DOHH2 (cell line): ENCODE results near the gene CAPZB.

Experiments used
- H3F3A ChIP-seq: fragments of 200-600 bp; sonication (generic), shearing (Covaris generic); 2 replicates; pipeline ENCODE4 v1.6.0; 2016; ENCODE audit warnings: antibody characterized with exemption, mild to moderate bottlenecking; ENCODE audit not compliant: control insufficient read depth, insufficient read depth
- H3K27ac ChIP-seq: fragments of 200-600 bp; sonication (generic); 2 replicates; pipeline ENCODE4 v1.5.1; 2014; ENCODE audit warnings: low read depth, mild to moderate bottlenecking, low read length, moderate library complexity
- H3K27me3 ChIP-seq: fragments of 200-600 bp; sonication (generic); 2 replicates; pipeline ENCODE4 v1.6.1; 2014; ENCODE audit warnings: mild to moderate bottlenecking, low read length, mixed read lengths; ENCODE audit not compliant: control insufficient read depth
- H3K36me3 ChIP-seq: fragments of 200-600 bp; sonication (generic); 2 replicates; pipeline ENCODE4 v1.6.1; 2014; ENCODE audit warnings: mild to moderate bottlenecking, low read length, moderate library complexity, mixed read lengths; ENCODE audit not compliant: control insufficient read depth
- H3K4me1 ChIP-seq: fragments of 200-600 bp; sonication (generic); 2 replicates; pipeline ENCODE4 v1.6.1; 2014; ENCODE audit warnings: mild to moderate bottlenecking, low read length, mixed read lengths; ENCODE audit not compliant: control insufficient read depth
- H3K4me2 ChIP-seq: fragments of 200-600 bp; sonication (generic); 2 replicates; pipeline ENCODE4 v1.6.0; 2014; ENCODE audit warnings: mild to moderate bottlenecking, low read length, moderate library complexity
- H3K4me3 ChIP-seq: fragments of 200-600 bp; sonication (generic); 2 replicates; pipeline ENCODE4 v1.5.1; 2014; ENCODE audit warnings: mild to moderate bottlenecking, low read length, mixed read lengths
- H3K79me2 ChIP-seq: fragments of 200-600 bp; sonication (generic); 2 replicates; pipeline ENCODE4 v1.6.1; 2014; ENCODE audit warnings: mild to moderate bottlenecking, low read length, mixed read lengths; ENCODE audit not compliant: control insufficient read depth
- H3K9me2 ChIP-seq: fragments of 200-600 bp; sonication (generic); replicated peaks from 2 replicates; pipeline ENCODE4 v1.6.1; 2014; ENCODE audit warnings: mild to moderate bottlenecking, low read length, mixed read lengths; ENCODE audit not compliant: control insufficient read depth
- H3K9me3 ChIP-seq: fragments of 200-600 bp; sonication (generic); 2 replicates; pipeline ENCODE4 v1.6.1; 2014; ENCODE audit warnings: antibody characterized with exemption, low read length, mixed read lengths; ENCODE audit not compliant: control insufficient read depth, insufficient read depth
- H4K20me1 ChIP-seq: fragments of 200-600 bp; sonication (generic); 2 replicates; pipeline ENCODE4 v1.6.0; 2014; ENCODE audit warnings: low read depth, mild to moderate bottlenecking, antibody characterized with exemption, low read length, moderate library complexity; ENCODE audit not compliant: control insufficient read depth, insufficient read depth
- EZH2phosphoT487 ChIP-seq: fragments of 200-600 bp; sonication (generic); IDR thresholded peaks from 2 replicates; pipeline ENCODE4 v1.6.1; 2017; ENCODE audit warnings: borderline replicate concordance, mild to moderate bottlenecking, antibody characterized with exemption, low read length, moderate library complexity, mixed read lengths
- TF ChIP-seq, protein P1 (sequence below): fragments of 200-600 bp; sonication (generic); IDR thresholded peaks from one replicate; pipeline ENCODE4 v1.5.1; 2014; ENCODE audit warnings: antibody characterized with exemption, mild to moderate bottlenecking, low read depth, low read length; ENCODE audit not compliant: poor library complexity, severe bottlenecking

The CAPZB gene

DNA sequence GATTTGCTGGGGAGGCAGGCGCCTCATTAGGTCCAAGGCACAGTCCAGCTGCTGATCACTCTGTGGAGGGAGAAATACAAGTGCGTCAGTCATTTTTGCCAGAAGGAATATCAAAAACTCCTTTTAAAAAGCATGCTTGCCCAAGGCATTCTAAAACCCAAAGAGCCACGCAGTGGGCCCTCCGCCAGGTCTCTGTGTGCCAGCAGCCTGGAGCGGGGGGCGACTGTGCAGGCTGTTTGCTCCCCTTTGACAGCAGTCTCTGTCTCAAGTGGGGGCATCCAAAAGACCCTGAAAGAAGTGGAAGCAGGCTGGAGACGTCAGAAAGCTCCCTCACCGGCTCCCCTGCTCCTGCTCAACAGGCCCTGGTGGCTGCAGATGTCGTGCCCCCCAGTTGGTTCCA, 65.6 kb downstream of the CAPZB start:
- Histone ChIP-seq H3K4me3 (no peak overlapping the region), H3K36me3 (peaks cover 39% of the 10 kb centered on the region), H3K27ac (no peak overlapping the region), H3K9me3 (no peaks in the 10 kb centered on the region), H3F3A (no peaks in the 10 kb centered on the region), H3K27me3 (no peaks in the 10 kb centered on the region), H3K4me1 (peaks cover 4% of the 10 kb centered on the region; the same call in 1 of the 2 replicates), H3K79me2 (peaks cover 70% of the 10 kb centered on the region), H3K9me2 (no peaks in the 10 kb centered on the region), H3K4me2 (no peak overlapping the region), H4K20me1 (peaks cover 8% of the 10 kb centered on the region)
- TF ChIP-seq, protein P1, sequence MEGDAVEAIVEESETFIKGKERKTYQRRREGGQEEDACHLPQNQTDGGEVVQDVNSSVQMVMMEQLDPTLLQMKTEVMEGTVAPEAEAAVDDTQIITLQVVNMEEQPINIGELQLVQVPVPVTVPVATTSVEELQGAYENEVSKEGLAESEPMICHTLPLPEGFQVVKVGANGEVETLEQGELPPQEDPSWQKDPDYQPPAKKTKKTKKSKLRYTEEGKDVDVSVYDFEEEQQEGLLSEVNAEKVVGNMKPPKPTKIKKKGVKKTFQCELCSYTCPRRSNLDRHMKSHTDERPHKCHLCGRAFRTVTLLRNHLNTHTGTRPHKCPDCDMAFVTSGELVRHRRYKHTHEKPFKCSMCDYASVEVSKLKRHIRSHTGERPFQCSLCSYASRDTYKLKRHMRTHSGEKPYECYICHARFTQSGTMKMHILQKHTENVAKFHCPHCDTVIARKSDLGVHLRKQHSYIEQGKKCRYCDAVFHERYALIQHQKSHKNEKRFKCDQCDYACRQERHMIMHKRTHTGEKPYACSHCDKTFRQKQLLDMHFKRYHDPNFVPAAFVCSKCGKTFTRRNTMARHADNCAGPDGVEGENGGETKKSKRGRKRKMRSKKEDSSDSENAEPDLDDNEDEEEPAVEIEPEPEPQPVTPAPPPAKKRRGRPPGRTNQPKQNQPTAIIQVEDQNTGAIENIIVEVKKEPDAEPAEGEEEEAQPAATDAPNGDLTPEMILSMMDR, result no peak
- no peak for TF ChIP-seq EZH2phosphoT487

DNA sequence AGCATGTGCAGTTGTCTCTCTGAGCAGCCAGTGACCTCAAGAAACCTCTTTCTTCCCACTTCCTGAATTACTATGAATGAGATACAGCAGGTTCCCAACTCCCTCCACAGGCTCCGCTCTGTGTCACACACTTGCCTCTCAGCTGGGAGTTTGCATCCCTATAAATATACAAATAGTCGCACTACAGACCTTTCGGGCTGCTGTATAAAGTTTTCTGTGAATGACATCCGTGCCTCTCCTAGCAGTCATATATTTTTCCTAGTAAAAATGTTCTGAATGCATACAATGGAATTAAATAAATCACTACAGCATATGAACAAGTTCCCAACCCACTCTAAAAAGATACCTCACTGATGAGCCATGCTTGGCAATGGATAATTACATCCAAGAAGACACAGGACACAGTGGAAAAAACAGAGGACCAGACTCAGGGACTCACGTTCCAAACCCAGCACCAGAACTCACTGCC, 66.8 kb downstream of the CAPZB start:
- H3K4me1 ChIP-seq, result peaks cover 8% of the 10 kb centered on the region
- no peak for TF ChIP-seq EZH2phosphoT487
- TF ChIP-seq, protein P1, result no peak
- no peak overlapping the region for H3K4me2 ChIP-seq
- H4K20me1 ChIP-seq, result peaks cover 3% of the 10 kb centered on the region
- no peak overlapping the region for H3K27ac ChIP-seq
- no peaks in the 10 kb centered on the region for H3K9me2 ChIP-seq
- no peak overlapping the region for H3K4me3 ChIP-seq
- H3K9me3 ChIP-seq, result no peaks in the 10 kb centered on the region
- H3K79me2 ChIP-seq, result peaks cover 70% of the 10 kb centered on the region
- H3K27me3 ChIP-seq, result no peaks in the 10 kb centered on the region
- no peaks in the 10 kb centered on the region for H3F3A ChIP-seq
- peaks cover 42% of the 10 kb centered on the region for H3K36me3 ChIP-seq

DNA sequence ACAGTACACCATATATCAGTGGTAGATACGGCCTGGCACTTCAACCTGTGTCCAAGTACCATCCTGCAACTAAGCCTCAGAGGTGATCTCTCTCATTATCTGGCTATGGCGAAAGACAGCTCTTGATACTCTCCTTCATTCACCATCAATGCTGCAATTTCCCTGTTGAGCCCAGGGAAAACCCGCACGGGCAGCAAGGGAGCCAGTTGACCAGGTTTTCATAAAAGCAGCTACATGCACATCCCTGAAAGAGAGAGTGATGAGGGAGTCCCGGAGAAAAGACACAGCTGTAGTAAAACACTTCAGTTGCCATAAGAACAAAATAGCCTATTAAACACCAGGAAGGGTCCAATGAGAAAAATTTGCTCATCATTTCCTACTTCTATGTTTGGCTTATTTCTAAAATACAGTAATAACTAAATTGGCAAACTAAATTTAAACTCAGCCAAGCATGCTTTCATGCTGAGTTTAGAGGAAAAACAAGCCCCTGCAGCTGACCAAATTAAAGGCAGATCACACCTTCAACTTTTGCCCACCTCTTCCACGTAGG, 68.3 kb downstream of the CAPZB start:
- no peak overlapping the region for H3K27ac ChIP-seq
- no peak overlapping the region for H3K4me3 ChIP-seq
- peaks cover 70% of the 10 kb centered on the region for H3K79me2 ChIP-seq
- TF ChIP-seq, protein P1, result no peak
- TF ChIP-seq EZH2phosphoT487, result no peak
- no peaks in the 10 kb centered on the region for H3K9me3 ChIP-seq
- H3K27me3 ChIP-seq, result no peaks in the 10 kb centered on the region
- H3F3A ChIP-seq, result no peaks in the 10 kb centered on the region
- peaks cover 49% of the 10 kb centered on the region for H3K36me3 ChIP-seq
- peaks cover 20% of the 10 kb centered on the region for H3K4me1 ChIP-seq
- H3K9me2 ChIP-seq, result no peaks in the 10 kb centered on the region
- H3K4me2 ChIP-seq, result no peak overlapping the region
- H4K20me1 ChIP-seq, result peaks cover 14% of the 10 kb centered on the region
